C4-2B (cell line): ENCODE results near the gene FARP2.

Source experiments
- CTCF ChIP-seq: fragments of 450-650 bp; conservative IDR thresholded peaks from 2 replicates; pipeline ENCODE4 v1.5.1; 2017; ENCODE audit warnings: mild to moderate bottlenecking
- ZFX ChIP-seq: fragments of 450-650 bp; IDR thresholded peaks from 2 replicates; pipeline ENCODE4 v1.6.1; 2017

- TF ChIP-seq CTCF (no peak), ZFX (no peak)
These were observed 65.2 kb downstream of the FARP2 start for GRCh38 chr2:241421330-241421729.
